Measurements from ENCODE around the gene SNX32. TPM values are rescaled to one million over a fixed set of nuclear protein-coding genes. Genes with fewer than 3 reads are reported as not detected.

SNX32 gene
- total and polyA plus RNA-seq, 9 of the 15 experiments (the other 6 are each of a cell fraction or from before 2014, with no cell fraction given), result 0.03 TPM; not detected in 7

DNA sequence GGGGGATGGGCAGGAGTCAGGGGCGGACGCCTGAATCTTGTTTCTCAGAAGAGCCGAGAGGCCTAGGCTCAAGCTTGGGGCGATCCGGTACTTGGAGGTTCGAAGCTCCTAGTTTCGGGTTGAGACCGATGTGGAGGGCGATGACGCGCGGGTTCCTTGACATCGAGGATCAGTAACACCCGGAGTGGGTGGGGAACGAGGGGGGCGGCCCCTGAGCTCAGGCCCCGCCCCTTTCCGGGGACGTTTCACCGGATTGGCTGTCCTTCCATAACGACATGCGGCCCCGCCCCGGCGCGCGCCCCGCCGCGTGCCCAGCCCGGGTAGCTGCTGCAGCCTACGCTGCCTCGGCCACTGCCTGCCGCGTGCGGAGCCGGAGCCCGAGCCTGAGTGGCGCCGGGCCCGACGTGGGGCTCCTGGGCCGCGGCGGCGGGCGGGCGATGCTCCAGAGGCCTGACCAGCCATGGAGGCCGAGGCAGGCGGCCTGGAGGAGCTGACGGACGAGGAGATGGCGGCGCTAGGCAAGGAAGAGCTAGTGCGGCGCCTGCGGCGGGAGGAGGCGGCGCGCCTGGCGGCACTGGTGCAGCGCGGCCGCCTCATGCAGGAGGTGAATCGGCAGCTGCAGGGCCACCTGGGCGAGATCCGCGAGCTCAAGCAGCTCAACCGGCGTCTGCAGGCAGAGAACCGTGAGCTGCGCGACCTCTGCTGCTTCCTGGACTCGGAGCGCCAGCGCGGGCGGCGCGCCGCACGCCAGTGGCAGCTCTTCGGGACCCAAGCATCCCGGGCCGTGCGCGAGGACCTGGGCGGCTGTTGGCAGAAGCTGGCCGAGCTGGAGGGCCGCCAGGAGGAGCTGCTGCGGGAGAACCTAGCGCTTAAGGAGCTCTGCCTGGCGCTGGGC lies 56.8 kb downstream of the SNX32 start, which contains the start of gene CCDC85B (continued):
- TF ChIP-seq TAF1 (IDR thresholded peaks at IDR 0.05; ENCODE audit: control insufficient read depth, extremely low read depth, insufficient read depth, low read length, severe bottlenecking) (peak; percentile 90), RBBP5 (IDR thresholded peaks at IDR 0.05; ENCODE audit: borderline replicate concordance, insufficient read depth, low read length, poor library complexity, severe bottlenecking) (peak; percentile 39), SMAD3 (CRISPR knock-in tag; conservative IDR thresholded peaks at IDR 0.05) (no peak), NR2C2 (CRISPR knock-in tag; IDR thresholded peaks at IDR 0.05) (peak; percentile 44), NR2C2 (tag; IDR thresholded peaks at IDR 0.05) (peak; percentile 24; the same call in 1 of the 2 replicates), BMI1 (IDR thresholded peaks at IDR 0.05; ENCODE audit: low read length) (no peak), SIN3A (IDR thresholded peaks at IDR 0.05; ENCODE audit: borderline replicate concordance in 2 of 2, control insufficient read depth in 1 of 2, low read depth in 2 of 2, low read length in 2 of 2) (peak; percentile 51 to 79; a peak in 3 of 4 replicates), CBFA2T2 (conservative IDR thresholded peaks at IDR 0.05) (no peak), ZNF224 (CRISPR knock-in tag; IDR thresholded peaks at IDR 0.05) (no peak)
- TF ChIP-seq, protein P1, sequence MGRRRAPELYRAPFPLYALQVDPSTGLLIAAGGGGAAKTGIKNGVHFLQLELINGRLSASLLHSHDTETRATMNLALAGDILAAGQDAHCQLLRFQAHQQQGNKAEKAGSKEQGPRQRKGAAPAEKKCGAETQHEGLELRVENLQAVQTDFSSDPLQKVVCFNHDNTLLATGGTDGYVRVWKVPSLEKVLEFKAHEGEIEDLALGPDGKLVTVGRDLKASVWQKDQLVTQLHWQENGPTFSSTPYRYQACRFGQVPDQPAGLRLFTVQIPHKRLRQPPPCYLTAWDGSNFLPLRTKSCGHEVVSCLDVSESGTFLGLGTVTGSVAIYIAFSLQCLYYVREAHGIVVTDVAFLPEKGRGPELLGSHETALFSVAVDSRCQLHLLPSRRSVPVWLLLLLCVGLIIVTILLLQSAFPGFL (CRISPR knock-in tag; IDR thresholded peaks at IDR 0.05), result no peak
- TF ChIP-seq, protein P2, sequence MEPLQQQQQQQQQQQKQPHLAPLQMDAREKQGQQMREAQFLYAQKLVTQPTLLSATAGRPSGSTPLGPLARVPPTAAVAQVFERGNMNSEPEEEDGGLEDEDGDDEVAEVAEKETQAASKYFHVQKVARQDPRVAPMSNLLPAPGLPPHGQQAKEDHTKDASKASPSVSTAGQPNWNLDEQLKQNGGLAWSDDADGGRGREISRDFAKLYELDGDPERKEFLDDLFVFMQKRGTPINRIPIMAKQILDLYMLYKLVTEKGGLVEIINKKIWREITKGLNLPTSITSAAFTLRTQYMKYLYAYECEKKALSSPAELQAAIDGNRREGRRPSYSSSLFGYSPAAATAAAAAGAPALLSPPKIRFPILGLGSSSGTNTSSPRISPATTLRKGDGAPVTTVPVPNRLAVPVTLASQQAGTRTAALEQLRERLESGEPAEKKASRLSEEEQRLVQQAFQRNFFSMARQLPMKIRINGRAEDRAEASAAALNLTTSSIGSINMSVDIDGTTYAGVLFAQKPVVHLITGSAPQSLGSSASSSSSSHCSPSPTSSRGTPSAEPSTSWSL (CRISPR knock-in tag; IDR thresholded peaks at IDR 0.05; ENCODE audit: borderline replicate concordance), result peak; percentile 94
- TF ChIP-seq, protein P3, sequence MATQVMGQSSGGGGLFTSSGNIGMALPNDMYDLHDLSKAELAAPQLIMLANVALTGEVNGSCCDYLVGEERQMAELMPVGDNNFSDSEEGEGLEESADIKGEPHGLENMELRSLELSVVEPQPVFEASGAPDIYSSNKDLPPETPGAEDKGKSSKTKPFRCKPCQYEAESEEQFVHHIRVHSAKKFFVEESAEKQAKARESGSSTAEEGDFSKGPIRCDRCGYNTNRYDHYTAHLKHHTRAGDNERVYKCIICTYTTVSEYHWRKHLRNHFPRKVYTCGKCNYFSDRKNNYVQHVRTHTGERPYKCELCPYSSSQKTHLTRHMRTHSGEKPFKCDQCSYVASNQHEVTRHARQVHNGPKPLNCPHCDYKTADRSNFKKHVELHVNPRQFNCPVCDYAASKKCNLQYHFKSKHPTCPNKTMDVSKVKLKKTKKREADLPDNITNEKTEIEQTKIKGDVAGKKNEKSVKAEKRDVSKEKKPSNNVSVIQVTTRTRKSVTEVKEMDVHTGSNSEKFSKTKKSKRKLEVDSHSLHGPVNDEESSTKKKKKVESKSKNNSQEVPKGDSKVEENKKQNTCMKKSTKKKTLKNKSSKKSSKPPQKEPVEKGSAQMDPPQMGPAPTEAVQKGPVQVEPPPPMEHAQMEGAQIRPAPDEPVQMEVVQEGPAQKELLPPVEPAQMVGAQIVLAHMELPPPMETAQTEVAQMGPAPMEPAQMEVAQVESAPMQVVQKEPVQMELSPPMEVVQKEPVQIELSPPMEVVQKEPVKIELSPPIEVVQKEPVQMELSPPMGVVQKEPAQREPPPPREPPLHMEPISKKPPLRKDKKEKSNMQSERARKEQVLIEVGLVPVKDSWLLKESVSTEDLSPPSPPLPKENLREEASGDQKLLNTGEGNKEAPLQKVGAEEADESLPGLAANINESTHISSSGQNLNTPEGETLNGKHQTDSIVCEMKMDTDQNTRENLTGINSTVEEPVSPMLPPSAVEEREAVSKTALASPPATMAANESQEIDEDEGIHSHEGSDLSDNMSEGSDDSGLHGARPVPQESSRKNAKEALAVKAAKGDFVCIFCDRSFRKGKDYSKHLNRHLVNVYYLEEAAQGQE (IDR thresholded peaks at IDR 0.05; ENCODE audit: borderline replicate concordance), result no peak
- TF ChIP-seq, protein P3 (CRISPR knock-in tag; IDR thresholded peaks at IDR 0.05; ENCODE audit: low read depth), result peak; percentile 59; the same call in 1 of the 2 replicates
